KMS-11 (cell line): ENCODE measurements around the gene FBXO10.

ENCODE experiments used
- H2AFZ ChIP-seq: fragments of 200-600 bp; sonication (generic); 2 replicates; pipeline ENCODE4 v1.6.1; 2016; ENCODE audit warnings: antibody characterized with exemption, mixed run types, low read depth
- H3K27ac ChIP-seq: fragments of 200-600 bp; sonication (generic); 2 replicates; pipeline ENCODE4 v1.6.1; 2016; ENCODE audit warnings: mild to moderate bottlenecking, mixed run types
- H3K27me3 ChIP-seq: fragments of 200-600 bp; sonication (generic); 2 replicates; pipeline ENCODE4 v1.6.1; 2017; ENCODE audit warnings: mild to moderate bottlenecking, low read depth, mixed run types, moderate library complexity; ENCODE audit not compliant: insufficient read depth
- H3K36me3 ChIP-seq: fragments of 200-600 bp; sonication (generic); 2 replicates; pipeline ENCODE4 v1.6.1; 2017; ENCODE audit warnings: mild to moderate bottlenecking, mixed run types; ENCODE audit not compliant: insufficient read depth
- H3K4me1 ChIP-seq: fragments of 200-600 bp; sonication (generic); 2 replicates; pipeline ENCODE4 v1.6.1; 2016; ENCODE audit warnings: mild to moderate bottlenecking, low read depth, mixed run types; ENCODE audit not compliant: poor library complexity, severe bottlenecking
- H3K4me2 ChIP-seq: fragments of 200-600 bp; sonication (generic); 2 replicates; pipeline ENCODE4 v1.7.0; 2016; ENCODE audit warnings: mild to moderate bottlenecking, mixed run types
- H3K4me3 ChIP-seq: fragments of 200-600 bp; sonication (generic); IDR thresholded peaks from 2 replicates; pipeline ENCODE4 v1.6.1; 2017; ENCODE audit warnings: low read depth, low read length, mixed read lengths; ENCODE audit not compliant: insufficient read depth
- H3K79me2 ChIP-seq: fragments of 200-600 bp; sonication (generic); 2 replicates; pipeline ENCODE4 v1.6.1; 2016; ENCODE audit warnings: low read depth, mixed run types; ENCODE audit not compliant: insufficient read depth
- H3K9ac ChIP-seq: fragments of 200-600 bp; sonication (generic); 2 replicates; pipeline ENCODE4 v1.6.1; 2016; ENCODE audit warnings: mild to moderate bottlenecking, mixed run types
- H4K20me1 ChIP-seq: fragments of 200-600 bp; sonication (generic); 2 replicates; pipeline ENCODE4 v1.6.1; 2016; ENCODE audit warnings: mild to moderate bottlenecking, mixed run types; ENCODE audit not compliant: insufficient read depth
- TF ChIP-seq, protein P1 (sequence below): fragments of 200-600 bp; sonication (generic); conservative IDR thresholded peaks from 2 replicates; pipeline ENCODE4 v1.6.1; 2017; ENCODE audit warnings: low read depth, mild to moderate bottlenecking, antibody characterized with exemption, low read length, moderate library complexity, mixed read lengths

Gene FBXO10

DNA sequence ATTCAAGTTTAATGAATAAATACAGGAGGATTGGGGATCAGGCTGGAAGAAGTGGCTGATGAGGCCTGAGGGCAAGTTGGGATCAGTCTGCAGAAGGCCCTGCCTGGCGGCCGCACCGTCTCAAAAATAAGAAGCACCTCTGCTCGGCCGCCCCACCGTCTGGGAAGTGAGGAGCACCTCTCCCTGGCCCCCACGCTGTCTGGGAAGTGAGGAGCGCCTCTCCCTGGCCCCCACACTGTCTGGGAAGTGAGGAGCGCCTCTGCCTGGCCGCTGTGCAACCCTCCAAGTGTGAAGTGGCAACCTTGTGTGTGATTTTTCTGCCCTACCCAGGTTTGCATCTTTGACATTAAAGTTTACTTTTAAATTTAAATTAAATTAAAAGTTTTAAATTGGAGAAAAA is 55.1 kb downstream of the FBXO10 start:
- H4K20me1 ChIP-seq, result no peaks in the 10 kb centered on the region
- TF ChIP-seq, protein P1, sequence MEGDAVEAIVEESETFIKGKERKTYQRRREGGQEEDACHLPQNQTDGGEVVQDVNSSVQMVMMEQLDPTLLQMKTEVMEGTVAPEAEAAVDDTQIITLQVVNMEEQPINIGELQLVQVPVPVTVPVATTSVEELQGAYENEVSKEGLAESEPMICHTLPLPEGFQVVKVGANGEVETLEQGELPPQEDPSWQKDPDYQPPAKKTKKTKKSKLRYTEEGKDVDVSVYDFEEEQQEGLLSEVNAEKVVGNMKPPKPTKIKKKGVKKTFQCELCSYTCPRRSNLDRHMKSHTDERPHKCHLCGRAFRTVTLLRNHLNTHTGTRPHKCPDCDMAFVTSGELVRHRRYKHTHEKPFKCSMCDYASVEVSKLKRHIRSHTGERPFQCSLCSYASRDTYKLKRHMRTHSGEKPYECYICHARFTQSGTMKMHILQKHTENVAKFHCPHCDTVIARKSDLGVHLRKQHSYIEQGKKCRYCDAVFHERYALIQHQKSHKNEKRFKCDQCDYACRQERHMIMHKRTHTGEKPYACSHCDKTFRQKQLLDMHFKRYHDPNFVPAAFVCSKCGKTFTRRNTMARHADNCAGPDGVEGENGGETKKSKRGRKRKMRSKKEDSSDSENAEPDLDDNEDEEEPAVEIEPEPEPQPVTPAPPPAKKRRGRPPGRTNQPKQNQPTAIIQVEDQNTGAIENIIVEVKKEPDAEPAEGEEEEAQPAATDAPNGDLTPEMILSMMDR, result no peak
- no peaks in the 10 kb centered on the region for H3K79me2 ChIP-seq
- H3K4me2 ChIP-seq, result no peak overlapping the region
- no peak overlapping the region for H3K4me3 ChIP-seq
- no peak overlapping the region for H3K27ac ChIP-seq
- no peaks in the 10 kb centered on the region for H3K4me1 ChIP-seq
- no peak overlapping the region for H3K9ac ChIP-seq
- H3K36me3 ChIP-seq, result no peaks in the 10 kb centered on the region
- no peaks in the 10 kb centered on the region for H3K27me3 ChIP-seq
- H2AFZ ChIP-seq, result no peak overlapping the region

DNA sequence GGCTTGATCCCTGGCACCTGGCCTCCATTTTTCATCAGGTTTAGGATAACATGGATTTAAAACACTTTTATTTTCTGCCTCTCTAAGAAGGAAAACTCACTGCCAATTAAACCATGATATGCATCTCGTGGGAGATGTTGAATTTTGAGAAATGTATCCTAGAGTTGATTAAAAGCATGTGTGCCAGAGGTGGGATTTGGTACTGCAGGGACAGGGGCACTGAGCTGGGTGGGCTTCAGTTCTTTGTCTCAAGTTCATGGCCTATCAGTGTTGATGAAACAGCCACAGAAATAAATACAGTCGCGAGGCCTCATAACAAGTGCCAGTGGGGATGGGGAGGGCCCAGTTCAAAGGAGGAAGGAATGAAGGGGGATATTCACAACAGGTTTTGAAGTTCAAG is 55.5 kb downstream of the FBXO10 start:
- no peak overlapping the region for H3K4me3 ChIP-seq
- H3K27me3 ChIP-seq, result no peaks in the 10 kb centered on the region
- no peak overlapping the region for H3K4me2 ChIP-seq
- H3K79me2 ChIP-seq, result no peaks in the 10 kb centered on the region
- no peaks in the 10 kb centered on the region for H4K20me1 ChIP-seq
- no peak overlapping the region for H3K27ac ChIP-seq
- TF ChIP-seq, protein P1, result no peak
- no peaks in the 10 kb centered on the region for H3K36me3 ChIP-seq
- no peak overlapping the region for H3K9ac ChIP-seq
- no peaks in the 10 kb centered on the region for H3K4me1 ChIP-seq
- no peak overlapping the region for H2AFZ ChIP-seq

DNA sequence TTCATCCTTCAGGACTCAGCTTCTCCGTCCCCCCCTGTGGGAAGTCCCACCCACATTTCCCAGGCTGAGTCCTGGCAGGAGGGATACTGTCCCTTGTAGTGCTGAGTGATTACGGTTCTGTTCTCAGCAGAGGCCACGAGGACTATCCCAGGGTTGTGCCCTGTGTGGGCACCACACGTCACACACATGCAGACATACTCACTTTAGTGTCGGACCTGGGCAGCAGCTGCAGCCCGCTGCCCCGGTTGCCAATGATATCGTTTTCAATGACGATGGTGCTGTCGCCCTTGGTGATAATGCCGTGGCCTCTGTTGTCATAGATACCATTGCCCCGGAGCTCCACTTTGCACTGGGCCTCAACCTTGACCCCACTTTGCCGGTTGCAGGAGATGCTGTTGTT is 58.3 kb downstream of the FBXO10 start:
- no peaks in the 10 kb centered on the region for H3K36me3 ChIP-seq
- H2AFZ ChIP-seq, result no peak overlapping the region
- H3K79me2 ChIP-seq, result no peaks in the 10 kb centered on the region
- no peak overlapping the region for H3K27ac ChIP-seq
- no peak overlapping the region for H3K9ac ChIP-seq
- H4K20me1 ChIP-seq, result no peaks in the 10 kb centered on the region
- H3K4me1 ChIP-seq, result no peaks in the 10 kb centered on the region
- TF ChIP-seq, protein P1, result no peak
- no peak overlapping the region for H3K4me3 ChIP-seq
- H3K4me2 ChIP-seq, result no peak overlapping the region
- no peaks in the 10 kb centered on the region for H3K27me3 ChIP-seq

DNA sequence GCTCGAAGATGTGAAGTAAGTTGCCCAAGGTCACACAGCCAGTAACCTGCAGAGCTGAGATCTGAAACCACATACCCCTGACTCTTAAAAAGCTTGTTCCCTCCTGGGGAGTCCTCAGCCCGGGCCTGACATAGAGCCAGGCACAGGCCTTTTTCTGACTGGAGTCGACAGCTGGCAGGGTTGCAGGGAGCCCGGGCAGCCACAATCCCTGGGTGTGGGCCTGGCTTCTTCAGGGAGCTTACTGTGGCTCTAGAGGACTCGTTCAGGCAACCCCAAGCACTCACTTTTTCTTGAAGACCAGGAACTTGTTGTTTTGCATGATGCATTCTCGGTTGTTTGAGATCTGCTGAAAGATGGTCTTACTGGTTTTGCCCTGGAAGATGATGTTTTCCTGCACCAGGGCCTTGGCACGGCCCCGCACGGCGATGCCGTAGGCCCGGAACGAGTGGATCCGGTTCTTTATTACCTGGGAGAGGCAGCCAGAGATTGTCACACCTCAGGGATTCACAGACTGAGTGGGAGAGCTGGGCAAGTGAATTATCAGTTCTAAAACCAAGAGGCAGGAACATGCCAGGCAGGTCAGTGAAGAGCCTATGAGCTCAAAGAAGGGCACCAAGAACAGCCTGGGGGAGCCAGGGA is 60.4 kb downstream of the FBXO10 start:
- no peaks in the 10 kb centered on the region for H4K20me1 ChIP-seq
- no peak overlapping the region for H3K4me3 ChIP-seq
- H3K27ac ChIP-seq, result no peak overlapping the region
- no peaks in the 10 kb centered on the region for H3K79me2 ChIP-seq
- no peak overlapping the region for H3K4me2 ChIP-seq
- no peaks in the 10 kb centered on the region for H3K36me3 ChIP-seq
- H3K4me1 ChIP-seq, result no peaks in the 10 kb centered on the region
- no peak overlapping the region for H3K9ac ChIP-seq
- H3K27me3 ChIP-seq, result no peaks in the 10 kb centered on the region
- TF ChIP-seq, protein P1, result no peak
- no peak overlapping the region for H2AFZ ChIP-seq
